HepG2 (cell line): ENCODE results near the gene MYH3. TPM values are rescaled to one million over a fixed set of nuclear protein-coding genes. Genes with fewer than 3 reads are reported as not detected.

Experiments used
- ADNP ChIP-seq: sonication (generic); formaldehyde crosslinking; IDR thresholded peaks from 2 replicates; pipeline ENCODE4 v1.4.0; 2020; ENCODE audit warnings: missing genetic modification reagents
- EHMT2 ChIP-seq: fragments of 200-600 bp; sonication (generic); IDR thresholded peaks from 2 replicates; pipeline ENCODE4 v1.7.0; 2017; ENCODE audit warnings: antibody characterized with exemption, low read depth, low read length, borderline replicate concordance
- ERF ChIP-seq: IDR thresholded peaks from 2 replicates; pipeline ENCODE4 v1.6.1; 2018; ENCODE audit warnings: missing biosample characterization, missing genetic modification reagents
- GZF1 ChIP-seq: sonication (generic); formaldehyde crosslinking; IDR thresholded peaks from 2 replicates; pipeline ENCODE4 v1.5.1; 2020; ENCODE audit warnings: mild to moderate bottlenecking, missing genetic modification reagents
- HNRNPL ChIP-seq: fragments of 200-400 bp; formaldehyde crosslinking; IDR thresholded peaks from 2 replicates; pipeline ENCODE4 v1.6.1; 2017; ENCODE audit warnings: mild to moderate bottlenecking, low read depth, low read length
- KLF9 ChIP-seq: IDR thresholded peaks from 2 replicates; pipeline ENCODE4 v1.6.1; 2016; ENCODE audit warnings: low read depth
- NKX3-1 ChIP-seq: sonication (generic); formaldehyde crosslinking; IDR thresholded peaks from 2 replicates; pipeline ENCODE4 v1.5.0; 2020; ENCODE audit warnings: missing genetic modification reagents
- RCOR2 ChIP-seq: IDR thresholded peaks from 2 replicates; pipeline ENCODE4 v1.6.1; 2016; ENCODE audit warnings: missing biosample characterization, missing genetic modification reagents
- SIX4 ChIP-seq: sonication (generic); formaldehyde crosslinking; IDR thresholded peaks from 2 replicates; pipeline ENCODE4 v1.4.0; 2020; ENCODE audit warnings: missing genetic modification reagents
- SNAI1 ChIP-seq: sonication (generic); formaldehyde crosslinking; IDR thresholded peaks from 2 replicates; pipeline ENCODE4 v1.5.0; 2020; ENCODE audit warnings: mild to moderate bottlenecking, missing genetic modification reagents, borderline replicate concordance
- XRCC5 ChIP-seq: fragments of 200-400 bp; formaldehyde crosslinking; optimal IDR thresholded peaks from 2 replicates; pipeline ENCODE3; 2017; ENCODE audit warnings: mild to moderate bottlenecking, low read length
- ZMYM2 ChIP-seq: sonication (generic); formaldehyde crosslinking; IDR thresholded peaks from 2 replicates; pipeline ENCODE4 v1.8.0; 2022; ENCODE audit warnings: mild to moderate bottlenecking, missing genetic modification reagents
- ZNF224 ChIP-seq: sonication (generic); formaldehyde crosslinking; IDR thresholded peaks from 2 replicates; pipeline ENCODE4 v1.5.0; 2020; ENCODE audit warnings: mild to moderate bottlenecking, missing genetic modification reagents
- ZNF367 ChIP-seq: sonication (generic); formaldehyde crosslinking; IDR thresholded peaks from 2 replicates; pipeline ENCODE4 v1.4.0; 2020; ENCODE audit warnings: missing genetic modification reagents, borderline replicate concordance
- ZNF589 ChIP-seq: sonication (generic); formaldehyde crosslinking; conservative IDR thresholded peaks from 2 replicates; pipeline ENCODE4 v1.8.0; 2022; ENCODE audit warnings: mild to moderate bottlenecking, moderate library complexity, missing genetic modification reagents
- ZNF660 ChIP-seq: sonication (generic); formaldehyde crosslinking; IDR thresholded peaks from 2 replicates; pipeline ENCODE4 v1.5.1; 2020; ENCODE audit warnings: mild to moderate bottlenecking, low read depth, missing genetic modification reagents, borderline replicate concordance
- ZNF775 ChIP-seq: sonication (generic); formaldehyde crosslinking; IDR thresholded peaks from 2 replicates; pipeline ENCODE4 v1.4.0; 2020; ENCODE audit warnings: missing genetic modification reagents, mild to moderate bottlenecking, moderate library complexity, borderline replicate concordance
- polyA plus RNA-seq, 8 experiments: library from polyadenylated mRNA; depleted of rRNA in 3 of 8; stranded (reverse) in 7 of 8; unstranded in 1 of 8; fragments of >200 nt; fragmentation: Illumina TruSeq in 4 of 8; extraction: Trizol in 4 of 8; gene quantifications; 2 replicates each; pipeline versions ENCODE4 v1.2.1 to v1.2.3, GENCODE V29; 2011 to 2016; ENCODE audit warnings: low read depth in 4 of 8, missing spikeins in 1 of 8, mixed read lengths in 1 of 8; ENCODE audit not compliant: insufficient read depth in 1 of 8
- total RNA-seq, 5 experiments: library from RNA; depleted of rRNA; stranded (reverse); fragments of >200 nt; fragmentation: Illumina TruSeq; extraction: Trizol; gene quantifications; 2 replicates each; pipeline ENCODE4 v1.2.3, GENCODE V29; 2016; ENCODE audit warnings: low read depth in 1 of 5
- TF ChIP-seq, protein P1 (sequence below): IDR thresholded peaks from 2 replicates; pipeline ENCODE4 v1.6.1; 2016; ENCODE audit warnings: low read depth, control low read depth
- TF ChIP-seq, protein P2 (sequence below): sonication (generic); formaldehyde crosslinking; IDR thresholded peaks from 2 replicates; pipeline ENCODE4 v1.5.0; 2020; ENCODE audit warnings: missing genetic modification reagents
- TF ChIP-seq, protein P3 (sequence below): sonication (generic); formaldehyde crosslinking; IDR thresholded peaks from 2 replicates; pipeline ENCODE4 v1.4.0; 2020; ENCODE audit warnings: missing genetic modification reagents
- TF ChIP-seq, protein P4 (sequence below): sonication (generic); formaldehyde crosslinking; IDR thresholded peaks from 2 replicates; pipeline ENCODE4 v1.8.1; 2023; ENCODE audit warnings: mild to moderate bottlenecking, missing genetic modification reagents

The MYH3 gene
- total and polyA plus RNA-seq, 2 of the 13 experiments (the other 11 are each of a cell fraction or from before 2014, with no cell fraction given), result 2.5 to 4.5 TPM

DNA sequence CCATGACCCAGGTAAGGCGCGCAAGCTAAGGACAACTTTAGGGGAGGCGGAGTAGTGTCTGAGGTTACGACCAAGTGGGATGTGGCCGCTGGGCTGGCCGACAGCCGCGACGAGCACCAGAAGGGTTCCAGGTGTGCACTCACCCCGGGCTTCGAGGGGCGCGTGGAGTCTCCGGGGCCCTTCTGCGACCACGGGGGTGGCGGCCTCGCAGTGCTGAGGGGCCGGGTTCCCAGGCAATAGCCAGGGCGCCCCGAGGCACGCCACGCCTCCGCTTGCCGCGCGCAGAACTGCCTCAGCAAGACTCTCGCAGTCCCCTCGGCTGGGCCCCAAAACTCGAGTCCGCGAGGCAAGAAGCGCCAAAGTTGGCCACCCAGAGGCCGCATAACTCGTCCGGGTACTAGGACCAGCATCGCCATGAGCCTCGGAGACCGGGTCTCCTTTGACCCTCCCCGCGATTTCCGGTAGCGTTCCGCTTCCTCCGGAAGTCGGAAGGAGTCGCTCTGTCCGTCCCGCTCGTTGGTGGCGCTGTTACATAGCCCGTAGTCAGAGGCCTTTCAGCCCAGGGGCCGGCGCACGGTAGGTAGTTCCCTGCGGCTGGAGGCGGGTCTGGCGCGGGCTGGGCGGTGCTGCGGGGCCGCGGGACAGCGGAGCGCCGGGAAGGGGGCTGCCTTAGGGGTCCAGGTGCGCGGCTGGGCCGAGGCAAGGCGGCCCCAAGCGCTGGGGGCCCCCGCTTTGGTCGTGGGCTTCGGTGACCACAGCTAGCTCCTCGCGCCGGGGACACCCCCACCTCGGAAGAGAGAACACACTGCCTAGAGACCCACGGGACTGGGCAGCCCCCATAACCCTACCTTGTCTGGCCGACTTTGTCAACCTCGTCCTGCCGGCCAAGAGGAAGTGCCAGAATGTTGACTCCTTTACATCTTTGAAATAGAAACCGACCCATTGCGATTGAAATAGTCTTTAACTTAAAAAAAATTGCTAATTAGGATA is 40.3 kb upstream of the MYH3 start, which contains the start of the genes ADPRM and SCO1 (continued):
- TF ChIP-seq XRCC5 (peak; percentile 84), ERF (CRISPR knock-in tag) (peak; percentile 81), ZNF775 (no peak), KLF9 (CRISPR knock-in tag) (no peak), HNRNPL (no peak), ZNF367 (CRISPR knock-in tag) (0 out of 2 replicates have a peak, but pooled peaks have one; percentile 76), ZNF589 (CRISPR knock-in tag) (0 out of 2 replicates have a peak, but pooled peaks have one; percentile 37), ZNF224 (CRISPR knock-in tag) (no peak), SIX4 (CRISPR knock-in tag) (no peak), ZNF660 (CRISPR knock-in tag) (no peak), ADNP (CRISPR knock-in tag) (no peak), SNAI1 (CRISPR knock-in tag) (no peak), ZMYM2 (no peak), RCOR2 (CRISPR knock-in tag) (no peak), NKX3-1 (CRISPR knock-in tag) (peak; percentile 83), GZF1 (CRISPR knock-in tag) (no peak), EHMT2 (no peak)
- TF ChIP-seq, protein P1, sequence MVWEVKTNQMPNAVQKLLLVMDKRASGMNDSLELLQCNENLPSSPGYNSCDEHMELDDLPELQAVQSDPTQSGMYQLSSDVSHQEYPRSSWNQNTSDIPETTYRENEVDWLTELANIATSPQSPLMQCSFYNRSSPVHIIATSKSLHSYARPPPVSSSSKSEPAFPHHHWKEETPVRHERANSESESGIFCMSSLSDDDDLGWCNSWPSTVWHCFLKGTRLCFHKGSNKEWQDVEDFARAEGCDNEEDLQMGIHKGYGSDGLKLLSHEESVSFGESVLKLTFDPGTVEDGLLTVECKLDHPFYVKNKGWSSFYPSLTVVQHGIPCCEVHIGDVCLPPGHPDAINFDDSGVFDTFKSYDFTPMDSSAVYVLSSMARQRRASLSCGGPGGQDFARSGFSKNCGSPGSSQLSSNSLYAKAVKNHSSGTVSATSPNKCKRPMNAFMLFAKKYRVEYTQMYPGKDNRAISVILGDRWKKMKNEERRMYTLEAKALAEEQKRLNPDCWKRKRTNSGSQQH (CRISPR knock-in tag), result peak; percentile 48; the same call in 1 of the 2 replicates
- TF ChIP-seq, protein P2, sequence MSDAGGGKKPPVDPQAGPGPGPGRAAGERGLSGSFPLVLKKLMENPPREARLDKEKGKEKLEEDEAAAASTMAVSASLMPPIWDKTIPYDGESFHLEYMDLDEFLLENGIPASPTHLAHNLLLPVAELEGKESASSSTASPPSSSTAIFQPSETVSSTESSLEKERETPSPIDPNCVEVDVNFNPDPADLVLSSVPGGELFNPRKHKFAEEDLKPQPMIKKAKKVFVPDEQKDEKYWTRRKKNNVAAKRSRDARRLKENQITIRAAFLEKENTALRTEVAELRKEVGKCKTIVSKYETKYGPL (CRISPR knock-in tag), result peak; percentile 63; the same call in 1 of the 2 replicates
- TF ChIP-seq, protein P3, sequence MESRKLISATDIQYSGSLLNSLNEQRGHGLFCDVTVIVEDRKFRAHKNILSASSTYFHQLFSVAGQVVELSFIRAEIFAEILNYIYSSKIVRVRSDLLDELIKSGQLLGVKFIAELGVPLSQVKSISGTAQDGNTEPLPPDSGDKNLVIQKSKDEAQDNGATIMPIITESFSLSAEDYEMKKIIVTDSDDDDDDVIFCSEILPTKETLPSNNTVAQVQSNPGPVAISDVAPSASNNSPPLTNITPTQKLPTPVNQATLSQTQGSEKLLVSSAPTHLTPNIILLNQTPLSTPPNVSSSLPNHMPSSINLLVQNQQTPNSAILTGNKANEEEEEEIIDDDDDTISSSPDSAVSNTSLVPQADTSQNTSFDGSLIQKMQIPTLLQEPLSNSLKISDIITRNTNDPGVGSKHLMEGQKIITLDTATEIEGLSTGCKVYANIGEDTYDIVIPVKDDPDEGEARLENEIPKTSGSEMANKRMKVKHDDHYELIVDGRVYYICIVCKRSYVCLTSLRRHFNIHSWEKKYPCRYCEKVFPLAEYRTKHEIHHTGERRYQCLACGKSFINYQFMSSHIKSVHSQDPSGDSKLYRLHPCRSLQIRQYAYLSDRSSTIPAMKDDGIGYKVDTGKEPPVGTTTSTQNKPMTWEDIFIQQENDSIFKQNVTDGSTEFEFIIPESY, result peak; percentile 21; the same call in 1 of the 2 replicates
- TF ChIP-seq, protein P4, sequence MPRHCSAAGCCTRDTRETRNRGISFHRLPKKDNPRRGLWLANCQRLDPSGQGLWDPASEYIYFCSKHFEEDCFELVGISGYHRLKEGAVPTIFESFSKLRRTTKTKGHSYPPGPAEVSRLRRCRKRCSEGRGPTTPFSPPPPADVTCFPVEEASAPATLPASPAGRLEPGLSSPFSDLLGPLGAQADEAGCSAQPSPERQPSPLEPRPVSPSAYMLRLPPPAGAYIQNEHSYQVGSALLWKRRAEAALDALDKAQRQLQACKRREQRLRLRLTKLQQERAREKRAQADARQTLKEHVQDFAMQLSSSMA (CRISPR knock-in tag), result peak; percentile 94
